GM19351 (cell line): ENCODE data around the gene OR2B3.
"Not testable (repeated sequence)": the region's sequence is repeated elsewhere in the genome, so short reads cannot be mapped to it uniquely, and the experiment has no call there.

Experiments used
- ATAC-seq: cut with Tn5 transposase; IDR thresholded peaks from one replicate; pipeline ENCODE4 v1.9.1; 2021; ENCODE audit warnings: mild to moderate bottlenecking, moderate library complexity; ENCODE audit not compliant: unreplicated experiment

OR2B3 gene, protein sequence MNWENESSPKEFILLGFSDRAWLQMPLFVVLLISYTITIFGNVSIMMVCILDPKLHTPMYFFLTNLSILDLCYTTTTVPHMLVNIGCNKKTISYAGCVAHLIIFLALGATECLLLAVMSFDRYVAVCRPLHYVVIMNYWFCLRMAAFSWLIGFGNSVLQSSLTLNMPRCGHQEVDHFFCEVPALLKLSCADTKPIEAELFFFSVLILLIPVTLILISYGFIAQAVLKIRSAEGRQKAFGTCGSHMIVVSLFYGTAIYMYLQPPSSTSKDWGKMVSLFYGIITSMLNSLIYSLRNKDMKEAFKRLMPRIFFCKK

DNA sequence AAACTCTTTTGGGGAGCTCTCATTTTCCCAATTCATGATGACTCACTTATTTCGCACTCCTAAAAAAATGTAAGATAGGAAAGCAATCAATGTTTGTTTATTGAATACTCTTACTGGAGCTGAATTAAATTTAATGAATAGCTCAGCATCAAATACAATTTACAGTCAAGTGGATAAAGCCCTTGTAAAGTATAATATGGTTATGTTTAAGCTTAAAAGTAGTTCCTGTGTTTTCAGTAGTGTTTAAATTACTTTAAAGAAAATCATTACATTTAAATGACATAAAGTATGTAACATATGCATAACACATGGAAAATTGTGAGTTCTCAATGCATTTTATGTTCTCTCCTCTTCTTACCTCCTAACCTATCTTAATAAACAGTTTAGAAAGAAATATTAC, at the start of gene OR2B3:
Gene OR2B3 (minus strand): TSS at position 101 of the 400 bp plus-strand sequence. CDS start 65 bp downstream, at position 36.
- ATAC-seq: no peak

- ATAC-seq: no peak
Measured at GRCh38 chr6:29131691-29132090, 44.6 kb upstream of the OR2B3 start.

GRCh38 chr6:29130644-29131043, 43.5 kb upstream of the OR2B3 start:
- ATAC-seq: no peak

DNA sequence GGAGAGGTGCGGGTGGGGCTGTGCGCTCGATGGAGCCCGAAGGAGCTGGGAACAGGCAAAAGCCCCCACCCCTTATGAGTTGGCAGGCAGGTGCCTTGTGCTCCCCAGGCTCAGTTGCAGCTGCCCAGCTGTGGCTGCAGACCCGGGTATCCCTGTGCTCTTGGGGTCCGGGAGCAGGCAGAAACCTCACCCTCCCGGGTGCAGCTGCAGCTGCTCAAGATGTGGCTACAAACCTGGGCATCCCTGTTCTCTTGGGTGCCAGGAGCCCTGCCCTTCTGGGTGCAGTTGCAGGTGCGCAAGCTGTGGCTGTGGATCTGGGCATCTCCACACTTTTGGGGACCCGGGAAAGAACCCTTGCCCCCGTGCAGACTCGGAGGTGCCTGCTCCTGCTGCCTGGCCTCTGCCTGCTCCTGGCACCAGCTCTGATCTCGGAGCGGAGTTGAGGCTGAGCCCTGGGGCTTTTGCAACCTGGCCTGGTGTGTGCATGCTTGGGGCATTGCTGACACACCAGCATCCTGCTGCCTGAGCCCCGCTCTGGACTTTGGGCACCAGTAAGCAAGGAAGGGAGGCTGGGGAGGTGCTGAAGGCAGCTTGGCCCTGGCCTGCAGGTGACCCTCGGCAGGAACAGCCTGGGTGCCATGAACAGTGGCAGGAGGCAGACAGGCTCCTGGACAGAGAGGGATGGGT, 42.4 kb upstream of the OR2B3 start:
- ATAC-seq: no peak

- not testable (repeated sequence) for ATAC-seq
Measured at GRCh38 chr6:29114964-29115363, 27.9 kb upstream of the OR2B3 start.

- no peak for ATAC-seq
Measured at GRCh38 chr6:29112135-29112534, 25.0 kb upstream of the OR2B3 start.

- no peak for ATAC-seq
Measured at GRCh38 chr6:29107758-29108157, 20.6 kb upstream of the OR2B3 start, which contains the start of gene OR2J3. Gene OR2J3, plus strand, starts transcription at chr6:29108058. Its CDS starts 3,833 bp downstream, at chr6:29111891.

DNA sequence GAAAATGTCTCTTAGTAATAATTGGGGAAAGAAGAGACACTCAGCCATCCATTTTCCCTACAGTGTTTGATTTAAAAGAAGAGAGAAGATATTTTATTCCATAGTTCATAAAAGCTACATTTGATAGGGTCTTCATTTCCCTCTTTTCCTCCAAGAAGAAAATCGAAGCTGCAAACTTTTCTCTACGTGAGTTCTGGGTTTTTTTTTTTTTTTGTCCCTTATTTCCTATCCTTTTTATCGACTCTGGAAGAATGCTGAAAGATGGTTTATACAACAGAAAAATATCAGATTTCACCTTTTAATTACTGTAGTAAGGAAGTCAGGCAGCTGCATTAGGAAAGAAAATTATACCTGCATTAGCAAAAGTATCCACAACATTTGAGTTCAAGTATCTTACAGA, 12.1 kb upstream of the OR2B3 start, which contains the start of gene OR2J1:
Gene OR2J1 (plus strand): TSS at position 301 of the 400 bp plus-strand sequence. CDS start 1,453 bp downstream, outside the sequence.
- ATAC-seq: no peak

DNA sequence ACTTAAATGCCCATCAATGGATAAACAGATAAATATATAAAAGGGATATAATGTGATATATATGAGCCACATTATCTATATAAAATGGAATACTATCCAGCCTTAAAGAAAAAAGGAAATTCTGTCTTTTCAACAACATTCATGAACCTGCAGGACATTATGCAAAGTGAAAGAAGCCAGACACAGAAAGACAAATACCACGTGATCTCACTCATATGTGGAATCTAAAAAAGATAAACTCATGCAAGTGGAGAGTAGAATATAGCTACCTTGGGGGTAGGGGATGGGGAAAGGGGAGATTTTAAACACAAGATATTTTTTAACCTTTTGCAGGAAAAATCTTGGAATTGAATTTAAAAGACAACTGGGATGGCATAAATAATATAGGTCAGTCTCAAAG, 10.7 kb upstream of the OR2B3 start:
- no peak for ATAC-seq

GRCh38 chr6:29092957-29093356, 5.8 kb upstream of the OR2B3 start:
- no peak for ATAC-seq

GRCh38 chr6:29082457-29082856, 4.7 kb downstream of the OR2B3 start:
- ATAC-seq: no peak

DNA sequence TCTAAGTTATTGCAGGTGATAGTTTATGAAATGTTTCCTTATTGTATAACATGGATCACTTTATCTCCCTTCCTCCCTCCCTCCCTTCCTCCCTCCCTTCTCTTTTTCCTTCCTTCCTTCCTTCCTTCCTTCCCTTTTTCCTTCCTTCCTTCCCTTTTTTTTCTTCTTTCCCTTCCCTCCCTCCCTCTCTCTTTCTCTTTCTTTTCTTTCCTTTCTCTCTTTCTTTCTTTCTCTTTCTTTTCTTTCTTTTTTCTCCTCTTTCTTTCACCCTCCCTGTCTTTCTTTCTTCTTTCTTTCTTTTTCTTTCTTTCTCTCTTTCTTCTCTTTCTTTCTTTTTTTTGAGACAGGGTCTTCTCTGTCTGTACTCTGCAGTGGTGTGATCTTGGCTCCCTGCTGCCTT, 5.8 kb downstream of the OR2B3 start:
- no peak for ATAC-seq

DNA sequence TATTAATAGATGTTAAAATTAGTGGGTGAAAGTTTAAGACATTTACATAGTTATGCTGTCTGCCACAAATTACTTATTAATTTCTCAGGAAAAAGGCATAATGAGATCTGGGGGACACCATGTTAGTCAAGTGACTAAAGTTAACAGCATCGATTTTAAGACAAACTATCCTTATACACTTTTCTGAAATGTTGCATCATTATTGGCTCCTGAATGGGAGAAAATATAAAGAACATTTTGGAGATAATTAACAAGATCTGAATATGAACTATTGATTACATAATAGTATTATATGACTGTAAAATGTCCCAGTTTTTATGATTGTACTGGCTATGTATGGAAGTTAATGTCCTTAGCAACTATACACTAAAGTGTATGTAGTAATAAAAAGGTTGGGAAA, 7.9 kb downstream of the OR2B3 start:
- no peak for ATAC-seq

DNA sequence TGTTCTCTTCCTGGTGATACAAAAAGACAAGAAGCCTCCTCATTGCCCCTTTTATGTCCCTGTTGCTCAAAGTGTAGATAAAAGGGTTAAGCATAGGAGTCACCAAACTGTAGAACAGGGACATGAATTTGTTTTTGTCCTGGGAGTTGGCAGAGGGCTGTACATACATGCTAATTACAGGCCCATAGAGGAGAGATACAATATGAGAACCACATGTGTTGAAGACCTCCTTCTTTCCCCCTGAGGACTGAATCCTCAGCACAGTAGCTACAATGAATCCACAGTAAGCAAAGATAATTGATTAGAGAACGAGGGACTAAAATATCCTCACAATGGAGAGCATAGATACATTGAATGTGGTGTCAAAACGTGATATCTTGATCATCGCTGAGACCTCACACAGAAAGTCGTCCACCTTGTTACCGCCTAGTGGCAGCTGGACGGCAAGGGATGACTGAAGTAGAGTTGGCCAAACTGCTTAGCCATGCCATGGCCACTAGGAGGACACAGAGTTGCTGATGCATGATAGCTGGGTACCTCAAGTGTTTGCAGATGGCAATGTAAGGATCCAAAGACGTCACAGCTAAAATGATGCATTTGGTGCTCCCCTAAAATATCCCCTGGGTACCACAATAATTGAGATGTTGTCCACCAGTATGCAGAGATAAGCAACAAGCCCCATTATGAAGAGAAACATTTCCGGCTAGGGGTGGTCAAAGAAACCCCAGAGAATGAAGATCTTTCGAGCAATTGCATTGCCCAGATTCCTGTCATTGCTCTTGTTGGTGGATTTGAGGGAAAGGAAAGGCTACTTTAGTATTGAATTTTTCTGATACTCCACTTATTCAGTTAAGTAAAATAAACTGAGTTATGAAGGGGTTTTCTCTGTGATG, 15.0 kb downstream of the OR2B3 start:
- peak; percentile 76 for ATAC-seq

DNA sequence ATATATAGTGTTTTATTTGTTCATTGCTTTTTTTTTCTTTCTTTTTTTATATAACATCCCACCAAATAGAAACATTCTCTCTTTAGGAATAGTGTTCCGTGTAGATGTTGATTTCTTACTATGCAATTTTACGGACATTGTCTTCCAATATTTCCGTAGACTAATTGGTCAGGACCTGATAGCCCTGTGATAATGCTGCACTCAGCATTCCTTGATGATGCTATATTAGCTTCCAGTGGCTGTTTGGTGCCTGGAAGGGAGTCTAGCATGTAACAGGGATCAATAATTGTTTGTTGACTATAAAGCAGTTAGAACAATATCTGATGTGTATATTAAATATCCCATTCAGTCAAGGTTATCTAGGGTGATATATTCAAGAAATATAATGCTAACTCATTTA, 35.4 kb downstream of the OR2B3 start:
- ATAC-seq: no peak

DNA sequence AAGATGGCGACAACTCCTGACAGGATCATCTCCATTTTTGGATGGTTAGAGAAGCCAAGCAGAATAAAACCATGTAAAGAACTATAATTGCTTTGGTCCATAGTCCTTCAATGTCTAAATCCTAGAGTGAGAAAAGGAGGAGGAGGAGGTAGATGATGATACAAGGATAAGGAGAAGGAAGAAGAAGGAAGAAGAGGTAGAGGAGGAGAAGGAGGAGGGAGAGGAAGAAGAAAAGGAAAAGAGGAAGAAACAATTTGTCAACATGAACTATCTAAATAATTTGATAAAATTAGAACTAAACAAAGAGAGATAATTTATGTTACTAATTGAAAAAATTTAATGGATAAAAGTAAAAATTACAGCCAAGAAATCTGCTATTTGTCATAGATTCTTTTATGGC, 42.0 kb downstream of the OR2B3 start, which contains the start of gene OR2W1:
Gene OR2W1 (minus strand): TSS at position 101 of the 400 bp plus-strand sequence. CDS start 0 bp downstream, at position 101.
- ATAC-seq: no peak
